Measurements from ENCODE around the gene TMIGD2. TPM values are rescaled to one million over a fixed set of nuclear protein-coding genes. Genes with fewer than 3 reads are reported as not detected.
"Not testable (repeated sequence)": the region's sequence is repeated elsewhere in the genome, so short reads cannot be mapped to it uniquely, and the experiment has no call there.

Gene TMIGD2
- total RNA-seq, 1 donor from 2014 or later, result 2.7 TPM

DNA sequence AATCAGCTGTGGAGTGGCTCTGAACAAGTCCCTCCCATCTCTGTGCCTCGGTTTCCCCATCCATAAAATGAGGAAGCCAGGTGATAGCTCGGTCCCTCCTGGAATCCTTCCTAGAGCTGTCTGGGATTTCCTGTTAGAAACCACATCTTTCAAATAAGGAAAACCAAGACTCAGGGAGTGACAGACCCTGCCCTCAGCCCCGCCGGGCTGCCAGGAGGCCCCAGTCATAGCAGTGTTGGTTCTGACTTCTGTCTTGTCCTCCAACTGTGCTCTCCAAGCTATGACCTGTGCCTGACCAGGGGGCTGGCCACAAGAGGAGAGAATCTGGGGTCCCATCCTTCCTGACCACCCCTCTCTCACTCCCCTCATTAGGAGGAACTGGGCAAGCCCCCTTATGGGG lies 24.2 kb downstream of the TMIGD2 start:
- Histone ChIP-seq H3K4me3 (no peak overlapping the region), H3K9me3 (no peaks in the 10 kb centered on the region), H3K27me3 (peaks cover 47% of the 10 kb centered on the region), H3K36me3 (no peaks in the 10 kb centered on the region), H3K27ac (no peak overlapping the region), H3K4me1 (peaks cover 6% of the 10 kb centered on the region)
- no peak for DNase-seq
- intact Hi-C loops (cut with DNase I), result no loop called here
- no peak for ATAC-seq
- TF ChIP-seq, protein P1, sequence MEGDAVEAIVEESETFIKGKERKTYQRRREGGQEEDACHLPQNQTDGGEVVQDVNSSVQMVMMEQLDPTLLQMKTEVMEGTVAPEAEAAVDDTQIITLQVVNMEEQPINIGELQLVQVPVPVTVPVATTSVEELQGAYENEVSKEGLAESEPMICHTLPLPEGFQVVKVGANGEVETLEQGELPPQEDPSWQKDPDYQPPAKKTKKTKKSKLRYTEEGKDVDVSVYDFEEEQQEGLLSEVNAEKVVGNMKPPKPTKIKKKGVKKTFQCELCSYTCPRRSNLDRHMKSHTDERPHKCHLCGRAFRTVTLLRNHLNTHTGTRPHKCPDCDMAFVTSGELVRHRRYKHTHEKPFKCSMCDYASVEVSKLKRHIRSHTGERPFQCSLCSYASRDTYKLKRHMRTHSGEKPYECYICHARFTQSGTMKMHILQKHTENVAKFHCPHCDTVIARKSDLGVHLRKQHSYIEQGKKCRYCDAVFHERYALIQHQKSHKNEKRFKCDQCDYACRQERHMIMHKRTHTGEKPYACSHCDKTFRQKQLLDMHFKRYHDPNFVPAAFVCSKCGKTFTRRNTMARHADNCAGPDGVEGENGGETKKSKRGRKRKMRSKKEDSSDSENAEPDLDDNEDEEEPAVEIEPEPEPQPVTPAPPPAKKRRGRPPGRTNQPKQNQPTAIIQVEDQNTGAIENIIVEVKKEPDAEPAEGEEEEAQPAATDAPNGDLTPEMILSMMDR (IDR thresholded peaks at IDR 0.05), result no peak

DNA sequence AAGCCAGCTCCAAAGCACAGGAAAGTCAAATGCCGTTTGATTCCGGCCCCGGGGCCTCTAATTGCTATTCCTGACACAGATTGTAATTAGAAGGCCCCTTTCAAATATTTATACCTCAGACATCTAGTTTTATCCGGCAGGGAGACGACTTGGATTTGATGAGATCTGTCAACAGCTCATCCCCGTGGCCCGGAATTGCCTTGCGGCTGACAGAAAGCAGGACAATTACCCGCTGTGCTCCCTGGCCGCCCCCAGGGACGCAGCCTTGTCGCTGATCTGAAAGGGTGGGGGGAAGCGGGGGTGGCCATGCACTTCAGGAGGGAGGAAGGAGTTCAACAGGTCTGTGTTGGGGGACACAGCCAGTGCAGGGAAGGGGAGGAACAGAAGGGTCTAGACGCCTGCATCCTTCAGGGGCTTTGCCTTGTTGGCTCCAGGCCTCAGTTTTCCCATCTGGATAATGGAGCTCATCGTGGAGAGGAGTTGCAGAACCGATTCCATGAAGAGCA lies 24.9 kb downstream of the TMIGD2 start:
- Histone ChIP-seq H3K4me1 (peaks cover 6% of the 10 kb centered on the region), H3K36me3 (no peaks in the 10 kb centered on the region), H3K9me3 (no peaks in the 10 kb centered on the region), H3K27me3 (peaks cover 44% of the 10 kb centered on the region), H3K4me3 (no peak overlapping the region), H3K27ac (no peak overlapping the region)
- TF ChIP-seq, protein P1 (IDR thresholded peaks at IDR 0.05), result no peak
- no peak for DNase-seq
- ATAC-seq, result no peak
- intact Hi-C loops (cut with DNase I), result no loop called here

DNA sequence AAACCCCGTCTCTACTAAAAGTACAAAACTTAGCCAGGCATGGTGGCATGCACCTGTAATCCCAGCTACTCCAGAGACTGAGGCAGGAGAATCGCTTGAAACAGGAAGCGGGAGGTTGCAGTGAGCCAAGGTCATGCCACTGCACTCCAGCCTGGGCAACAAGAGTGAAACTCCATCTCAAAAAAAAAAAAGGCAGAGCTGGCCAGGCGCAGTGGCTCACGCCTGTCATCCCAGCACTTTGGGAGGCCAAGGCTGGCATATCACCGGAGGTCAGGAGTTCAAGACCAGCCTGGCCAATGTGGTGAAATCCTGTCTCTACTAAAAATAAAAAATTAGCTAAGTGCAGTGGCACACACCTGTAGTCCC lies 27.9 kb downstream of the TMIGD2 start:
- ATAC-seq; H3K4me3 ChIP-seq; H3K27ac ChIP-seq; intact Hi-C loops (cut with DNase I); DNase-seq; H3K4me1 ChIP-seq; H3K9me3 ChIP-seq; H3K36me3 ChIP-seq: not testable (repeated sequence)
- peaks cover 16% of the 10 kb centered on the region for H3K27me3 ChIP-seq

DNA sequence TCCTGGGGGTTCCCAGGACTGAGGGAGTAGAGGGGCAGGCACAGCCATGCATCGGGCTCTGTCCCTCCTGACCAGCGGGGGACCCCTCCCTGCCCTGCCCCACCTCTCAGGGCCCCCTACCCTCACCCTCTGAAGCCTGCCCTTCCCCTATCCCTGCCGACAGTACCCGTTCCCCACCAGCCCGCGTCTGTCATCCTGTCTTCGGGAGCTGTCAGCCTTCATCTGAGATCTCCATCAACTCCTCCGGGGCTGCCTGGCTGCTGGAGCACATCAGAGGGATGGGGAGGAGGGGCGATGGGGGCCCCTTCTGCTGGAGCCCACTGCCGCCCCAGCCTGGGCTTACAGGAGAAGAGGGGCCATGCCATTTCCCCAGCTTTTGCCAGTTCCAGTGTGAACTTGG lies 29.3 kb downstream of the TMIGD2 start:
- intact Hi-C loops (cut with DNase I), result no loop called here
- DNase-seq (no peak), ATAC-seq (peak; percentile 26)
- no peaks in the 10 kb centered on the region for H3K9me3 ChIP-seq
- peaks cover 21% of the 10 kb centered on the region for H3K36me3 ChIP-seq
- peaks cover 3% of the 10 kb centered on the region for H3K27me3 ChIP-seq
- H3K4me3 ChIP-seq, result no peak overlapping the region
- H3K27ac ChIP-seq, result no peak overlapping the region
- H3K4me1 ChIP-seq, result no peaks in the 10 kb centered on the region
- TF ChIP-seq, protein P1 (IDR thresholded peaks at IDR 0.05), result no peak

DNA sequence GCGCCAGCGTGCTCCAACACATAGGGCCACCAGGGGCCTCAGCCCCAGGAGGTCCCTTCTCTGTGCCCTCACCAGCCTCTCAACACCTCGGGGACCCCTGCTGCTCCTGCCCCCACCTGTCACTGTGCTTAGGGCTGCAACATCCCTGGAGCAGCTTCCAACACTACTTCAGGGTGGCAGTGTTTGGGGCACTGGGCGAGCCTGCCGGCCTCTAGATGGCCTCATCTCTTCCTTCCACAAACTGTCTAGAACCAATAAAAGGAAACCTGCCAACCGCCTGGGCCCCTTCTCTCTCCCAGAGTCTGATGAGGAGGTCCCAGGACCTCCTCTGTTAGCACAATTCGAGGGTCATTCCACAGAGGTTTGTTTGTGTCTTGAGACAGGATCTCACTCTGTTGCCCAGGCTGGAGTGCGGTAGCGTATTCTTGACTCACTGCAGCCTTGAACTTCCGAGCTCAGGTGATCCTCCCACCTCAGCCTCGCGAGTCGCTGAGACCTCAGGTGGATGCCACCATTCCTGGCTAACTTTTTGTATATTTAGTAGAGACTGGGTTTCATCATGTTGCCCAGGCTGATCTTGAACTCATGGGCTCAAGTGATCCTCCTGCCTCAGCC lies 33.3 kb downstream of the TMIGD2 start:
- H3K27me3 ChIP-seq, result no peaks in the 10 kb centered on the region
- no peak overlapping the region for H3K4me3 ChIP-seq
- intact Hi-C loops (cut with DNase I), result no loop called here
- no peak for DNase-seq
- peaks cover 50% of the 10 kb centered on the region for H3K36me3 ChIP-seq
- no peaks in the 10 kb centered on the region for H3K9me3 ChIP-seq
- no peak overlapping the region for H3K27ac ChIP-seq
- H3K4me1 ChIP-seq, result no peaks in the 10 kb centered on the region
- TF ChIP-seq, protein P1 (IDR thresholded peaks at IDR 0.05), result no peak
- ATAC-seq, result no peak

DNA sequence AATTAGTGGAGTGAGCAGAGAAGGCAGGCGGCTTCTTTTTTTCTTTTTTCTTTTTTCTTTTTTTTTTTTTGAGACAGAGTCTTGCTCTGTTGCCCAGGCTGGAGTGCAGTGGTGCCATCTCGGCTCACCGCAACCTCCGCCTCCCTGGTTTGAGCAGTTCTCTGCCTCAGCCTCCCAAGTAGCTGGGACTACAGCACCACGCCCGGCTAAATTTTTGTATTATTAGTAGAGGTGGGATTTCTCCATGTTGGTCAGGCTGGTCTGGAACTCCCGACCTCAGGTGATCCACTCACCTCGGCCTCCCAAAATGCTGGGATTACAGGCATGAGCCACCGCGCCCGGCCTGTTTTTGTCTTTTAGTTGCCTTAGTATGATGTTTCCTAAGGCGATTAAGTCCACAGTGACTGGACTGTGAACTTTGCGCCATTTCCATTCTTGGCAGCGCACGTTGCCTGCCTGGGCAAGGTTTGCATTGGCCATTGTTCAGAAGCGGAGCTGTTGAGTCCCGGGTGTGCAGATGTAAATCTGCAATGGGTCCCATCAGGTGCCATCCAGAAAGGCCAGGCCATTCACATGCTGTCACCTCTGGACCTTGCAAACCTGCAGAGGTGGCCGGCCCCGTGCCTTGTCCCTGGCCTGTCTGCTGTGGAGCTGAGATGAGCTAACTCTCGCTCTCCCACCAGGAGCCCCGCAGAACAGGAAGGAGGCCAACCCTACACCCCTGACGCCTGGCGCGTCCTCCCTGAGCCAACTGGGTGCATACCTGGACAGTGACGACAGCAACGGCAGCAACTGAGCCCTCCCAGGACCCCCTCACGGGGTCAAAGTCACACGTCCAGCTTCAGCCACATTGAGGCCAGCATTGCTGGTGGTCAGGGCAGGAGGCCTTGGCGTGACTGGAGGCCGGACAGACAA lies 34.0 kb downstream of the TMIGD2 start:
- TF ChIP-seq, protein P1 (IDR thresholded peaks at IDR 0.05), result no peak
- Histone ChIP-seq H3K9me3 (no peaks in the 10 kb centered on the region), H3K4me3 (no peak overlapping the region), H3K27ac (no peak overlapping the region), H3K4me1 (no peaks in the 10 kb centered on the region), H3K36me3 (peaks cover 55% of the 10 kb centered on the region), H3K27me3 (no peaks in the 10 kb centered on the region)
- no peak for DNase-seq
- ATAC-seq, result no peak
- intact Hi-C loops (cut with DNase I), result no loop called here

Measured in upper lobe of right lung (tissue), 1 donor.